ENCODE data around the gene ADA.

Gene ADA

DNA sequence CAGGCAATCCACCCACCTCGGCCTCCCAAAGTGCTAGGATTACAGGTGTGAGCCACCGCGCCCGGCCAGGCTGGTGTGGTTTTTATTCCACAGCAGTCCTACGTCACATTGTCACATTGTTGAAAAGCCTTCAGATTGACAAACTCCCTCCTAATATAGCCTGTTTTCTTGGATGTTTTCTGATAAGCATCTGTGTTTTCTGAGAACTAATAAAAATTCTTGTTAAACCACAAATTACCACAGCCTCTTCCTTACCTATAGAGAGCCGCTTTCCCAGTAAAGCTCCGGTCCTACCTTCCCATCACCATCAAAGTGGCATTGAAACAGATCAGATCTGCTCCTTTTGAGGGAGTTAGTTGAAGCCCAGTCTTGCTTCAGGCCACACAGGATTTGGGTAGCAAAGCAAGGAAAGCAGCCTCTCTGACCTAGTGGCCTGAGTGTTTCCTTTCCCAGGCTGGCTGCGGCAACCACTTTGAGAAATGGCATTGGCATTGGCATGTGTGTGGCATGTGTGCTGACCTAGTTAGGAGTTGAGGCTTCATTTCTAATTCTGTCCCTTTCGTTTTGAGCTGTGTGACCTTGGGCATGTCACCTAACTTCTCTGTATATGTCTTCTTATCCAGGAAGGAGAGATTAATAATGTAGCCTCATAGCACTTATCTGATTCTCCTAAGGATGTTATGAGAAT, 70.8 kb downstream of the ADA start:
- no peak for DNase-seq (ENCODE audit: low read depth)

DNA sequence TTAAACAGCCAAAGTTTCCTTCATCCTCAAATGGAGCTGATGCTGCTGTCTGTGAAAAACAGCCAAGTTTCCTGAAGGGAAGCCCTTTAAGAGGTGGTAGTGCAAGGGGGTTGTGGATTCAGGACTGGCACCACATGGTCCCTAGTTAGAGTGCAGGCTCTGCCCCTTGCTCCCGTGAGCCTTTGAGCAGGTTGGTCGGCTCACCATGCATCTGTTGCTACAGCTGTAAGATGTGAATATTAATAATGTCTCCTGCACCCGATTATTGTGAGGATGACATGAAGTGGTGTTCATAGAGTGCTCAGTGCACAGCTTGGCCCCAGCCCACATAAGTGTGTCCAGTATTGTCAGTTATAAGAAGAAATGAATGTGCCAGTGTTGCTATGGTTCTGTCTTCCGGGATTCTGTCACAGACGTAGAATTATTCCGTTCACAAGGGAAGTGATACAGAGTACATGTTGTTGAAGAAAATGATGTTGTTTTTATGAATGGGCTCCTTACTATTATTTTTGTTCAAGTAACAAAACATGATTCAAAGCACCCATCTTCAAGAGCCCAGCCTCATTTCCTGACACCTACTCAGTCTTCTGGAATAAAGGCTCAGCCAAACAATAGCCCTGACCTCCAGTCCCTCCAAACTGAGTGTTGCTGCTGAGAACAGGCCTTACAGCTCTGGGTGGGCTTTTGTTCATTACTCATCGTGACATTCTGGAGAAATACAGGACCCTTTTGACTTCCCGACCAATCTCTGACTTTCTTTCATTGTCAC, 72.0 kb downstream of the ADA start:
- DNase-seq (ENCODE audit: low read depth): no peak

GRCh38 chr20:44576297-44576696, 75.2 kb downstream of the ADA start:
- DNase-seq (ENCODE audit: low read depth): no peak

GRCh38 chr20:44574372-44574771, 77.1 kb downstream of the ADA start:
- DNase-seq (ENCODE audit: low read depth): no peak

DNA sequence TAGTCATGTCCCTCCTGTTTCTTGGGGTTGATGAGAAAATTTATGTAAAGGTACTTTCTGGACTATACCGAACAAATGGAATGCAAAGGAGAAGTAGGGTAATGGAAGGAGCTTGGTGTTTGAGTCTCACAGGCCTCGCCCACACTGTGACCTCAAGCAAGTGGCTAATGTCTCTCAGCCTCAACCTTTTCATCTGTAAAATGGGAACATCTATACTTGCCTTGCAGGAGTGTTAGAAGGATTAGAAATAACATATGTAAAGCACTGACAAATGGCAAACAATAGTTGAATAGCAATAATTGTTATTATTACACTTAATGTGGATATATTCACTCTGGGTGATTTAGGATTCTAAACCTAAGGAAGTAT, 78.0 kb downstream of the ADA start:
- no peak for DNase-seq (ENCODE audit: low read depth)

DNA sequence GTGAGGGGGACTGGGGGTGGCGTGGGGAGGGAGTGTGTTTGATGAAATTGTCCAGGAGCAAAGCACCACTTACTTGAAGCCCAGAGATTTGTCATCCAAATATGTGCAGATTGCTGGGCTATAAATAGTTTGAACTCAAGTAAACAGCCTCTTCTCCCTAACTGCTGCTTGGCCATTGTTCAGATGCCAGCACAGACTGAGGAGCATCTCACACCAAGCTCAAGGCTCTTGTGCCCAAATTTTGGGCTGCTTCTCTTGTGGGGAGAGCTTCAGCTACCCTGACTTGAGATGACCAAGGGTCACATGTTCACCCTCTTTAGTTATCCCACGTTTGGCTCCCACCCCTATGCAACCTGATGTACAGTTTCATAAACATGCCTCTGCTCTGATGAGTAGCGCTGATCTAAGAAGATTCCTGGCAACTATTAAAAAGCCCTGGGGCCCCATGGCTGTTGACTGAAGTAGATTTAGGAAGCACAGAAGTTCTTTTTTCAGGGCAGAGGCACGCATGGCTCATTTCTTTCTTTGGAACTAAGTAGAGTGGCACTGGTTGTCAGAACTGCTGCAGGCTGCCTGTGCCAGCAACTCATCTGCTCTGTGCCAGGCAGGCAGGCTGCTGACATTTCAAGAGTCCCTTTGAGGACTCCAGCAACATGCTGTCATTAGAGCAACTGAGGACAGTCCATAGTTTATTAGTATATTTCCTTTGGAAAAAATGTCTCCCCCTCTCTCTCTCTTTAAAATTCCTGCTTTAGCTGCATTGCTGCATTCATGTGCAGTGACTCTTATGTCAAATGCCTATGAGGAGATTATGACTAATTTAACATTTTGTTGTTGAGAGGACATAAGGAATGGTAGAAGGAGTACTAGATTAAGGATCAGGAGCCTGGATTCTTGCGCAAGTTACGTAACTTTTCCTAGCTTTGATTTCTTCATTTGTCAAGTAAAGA, 78.7 kb downstream of the ADA start:
- DNase-seq (ENCODE audit: low read depth): no peak

- no peak for DNase-seq (ENCODE audit: low read depth)
These were observed 80.0 kb downstream of the ADA start for GRCh38 chr20:44571362-44571988.

- no peak for DNase-seq (ENCODE audit: low read depth)
These were observed 81.1 kb downstream of the ADA start for GRCh38 chr20:44570367-44570766.

Measured in stimulated activated CD8-positive, alpha-beta memory T cell treated with anti-CD3 and anti-CD28 coated beads, Interleukin-15, amount 100 ng/mL, for 24 hours (primary cell).